HepG2 (cell line): Measurements from ENCODE around the gene TEX14. TPM values are rescaled to one million over a fixed set of nuclear protein-coding genes. Genes with fewer than 3 reads are reported as not detected.

Source experiments
- CHD2 ChIP-seq: IDR thresholded peaks from 2 replicates; pipeline ENCODE4 v1.6.1; 2011; ENCODE audit warnings: low read depth, low read length, improper control_type of control experiment
- ESRRA ChIP-seq: sonication (generic); formaldehyde crosslinking; IDR thresholded peaks from 2 replicates; pipeline ENCODE4 v1.5.1; 2020; ENCODE audit warnings: mild to moderate bottlenecking, low read depth, missing genetic modification reagents
- FOSL1 ChIP-seq: sonication (generic); formaldehyde crosslinking; IDR thresholded peaks from 2 replicates; pipeline ENCODE4 v1.9.0; 2021; ENCODE audit warnings: missing genetic modification reagents, borderline replicate concordance
- FOXO1 ChIP-seq: sonication (generic); formaldehyde crosslinking; IDR thresholded peaks from 2 replicates; pipeline ENCODE4 v1.4.0; 2020; ENCODE audit warnings: missing genetic modification reagents
- HIVEP1 ChIP-seq: sonication (generic); formaldehyde crosslinking; IDR thresholded peaks from 2 replicates; pipeline ENCODE4 v1.4.0; 2020; ENCODE audit warnings: mild to moderate bottlenecking, missing genetic modification reagents
- ISL2 ChIP-seq: sonication (generic); formaldehyde crosslinking; IDR thresholded peaks from 2 replicates; pipeline ENCODE4 v1.5.0; 2020; ENCODE audit warnings: missing genetic modification reagents
- NR2C2 ChIP-seq: sonication (generic); formaldehyde crosslinking; IDR thresholded peaks from 2 replicates; pipeline ENCODE4 v1.4.0; 2020; ENCODE audit warnings: missing genetic modification reagents, mild to moderate bottlenecking, moderate library complexity, borderline replicate concordance
- PAX8 ChIP-seq: sonication (generic); formaldehyde crosslinking; IDR thresholded peaks from 2 replicates; pipeline ENCODE4 v1.8.0; 2022; ENCODE audit warnings: mild to moderate bottlenecking, missing genetic modification reagents, borderline replicate concordance
- ZNF230 ChIP-seq: sonication (generic); formaldehyde crosslinking; IDR thresholded peaks from 2 replicates; pipeline ENCODE4 v1.4.0; 2020; ENCODE audit warnings: mild to moderate bottlenecking, missing genetic modification reagents
- ZNF263 ChIP-seq: sonication (generic); formaldehyde crosslinking; IDR thresholded peaks from 2 replicates; pipeline ENCODE4 v1.4.0; 2020; ENCODE audit warnings: missing genetic modification reagents
- ZNF292 ChIP-seq: sonication (generic); formaldehyde crosslinking; IDR thresholded peaks from 2 replicates; pipeline ENCODE4 v1.8.1; 2022; ENCODE audit warnings: mild to moderate bottlenecking, low read depth, missing genetic modification reagents, borderline replicate concordance
- ZNF33A ChIP-seq: sonication (generic); formaldehyde crosslinking; IDR thresholded peaks from 2 replicates; pipeline ENCODE4 v1.5.1; 2020; ENCODE audit warnings: missing genetic modification reagents, mild to moderate bottlenecking, moderate library complexity, borderline replicate concordance
- polyA plus RNA-seq, 8 experiments: library from polyadenylated mRNA; depleted of rRNA in 3 of 8; stranded (reverse) in 7 of 8; unstranded in 1 of 8; fragments of >200 nt; fragmentation: Illumina TruSeq in 4 of 8; extraction: Trizol in 4 of 8; gene quantifications; 2 replicates each; pipeline versions ENCODE4 v1.2.1 to v1.2.3, GENCODE V29; 2011 to 2016; ENCODE audit warnings: low read depth in 4 of 8, missing spikeins in 1 of 8, mixed read lengths in 1 of 8; ENCODE audit not compliant: insufficient read depth in 1 of 8
- total RNA-seq, 5 experiments: library from RNA; depleted of rRNA; stranded (reverse); fragments of >200 nt; fragmentation: Illumina TruSeq; extraction: Trizol; gene quantifications; 2 replicates each; pipeline ENCODE4 v1.2.3, GENCODE V29; 2016; ENCODE audit warnings: low read depth in 1 of 5
- TF ChIP-seq, protein P1 (sequence below): sonication (generic); formaldehyde crosslinking; IDR thresholded peaks from 2 replicates; pipeline ENCODE4 v1.5.0; 2020; ENCODE audit warnings: mild to moderate bottlenecking, missing genetic modification reagents, moderate library complexity
- TF ChIP-seq, protein P2 (sequence below): sonication (generic); formaldehyde crosslinking; conservative IDR thresholded peaks from 2 replicates; pipeline ENCODE4 v1.4.0; 2020; ENCODE audit warnings: missing genetic modification reagents
- TF ChIP-seq, protein P3 (sequence below): IDR thresholded peaks from 2 replicates; pipeline ENCODE4 v1.6.1; 2012; ENCODE audit warnings: inconsistent platforms
- TF ChIP-seq, protein P4 (sequence below): sonication (generic); formaldehyde crosslinking; IDR thresholded peaks from 2 replicates; pipeline ENCODE4 v1.9.0; 2021; ENCODE audit warnings: mild to moderate bottlenecking, missing genetic modification reagents
- TF ChIP-seq, protein P5 (sequence below): sonication (generic); formaldehyde crosslinking; IDR thresholded peaks from 2 replicates; pipeline ENCODE4 v1.8.1; 2023; ENCODE audit warnings: mild to moderate bottlenecking, missing genetic modification reagents, borderline replicate concordance

Gene TEX14
- total and polyA plus RNA-seq, 2 of the 13 experiments (the other 11 are each of a cell fraction or from before 2014, with no cell fraction given), result 0.04 to 0.07 TPM

DNA sequence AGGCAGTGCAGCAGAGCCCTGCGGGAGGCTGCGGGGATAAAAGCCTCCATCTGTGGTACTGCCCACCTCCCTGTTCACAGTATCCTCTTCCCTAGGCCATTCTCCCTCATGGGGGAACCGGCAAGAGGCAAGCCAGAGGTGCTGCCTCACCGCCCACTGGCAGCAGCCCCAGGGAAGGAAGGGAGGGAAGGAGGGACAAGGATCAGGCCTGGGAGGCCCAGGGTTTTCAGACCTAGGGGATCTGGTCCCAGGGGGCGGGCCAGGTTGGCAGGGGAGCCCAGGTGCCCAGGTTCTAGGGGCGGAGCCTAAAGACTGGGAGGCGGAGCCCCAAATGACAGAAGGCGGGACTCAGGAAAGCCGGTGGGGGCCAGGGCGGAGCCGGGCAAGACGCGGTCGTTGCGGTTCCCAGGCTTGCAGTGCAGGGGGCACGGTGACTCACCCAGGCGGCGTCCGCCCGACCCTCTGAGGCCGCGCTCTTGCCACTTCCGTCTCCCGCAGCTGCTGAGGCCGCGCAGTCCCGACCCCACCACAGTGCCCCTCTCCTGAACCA lies 174.4 kb downstream of the TEX14 start (continued):
- TF ChIP-seq CHD2, result no peak
- TF ChIP-seq ZNF33A (CRISPR knock-in tag), result 0 out of 2 replicates have a peak, but pooled peaks have one; percentile 70
- no peak for TF ChIP-seq NR2C2 (CRISPR knock-in tag)
- TF ChIP-seq FOXO1 (CRISPR knock-in tag), result no peak; the same call in 1 of the 2 replicates
- TF ChIP-seq, protein P1, sequence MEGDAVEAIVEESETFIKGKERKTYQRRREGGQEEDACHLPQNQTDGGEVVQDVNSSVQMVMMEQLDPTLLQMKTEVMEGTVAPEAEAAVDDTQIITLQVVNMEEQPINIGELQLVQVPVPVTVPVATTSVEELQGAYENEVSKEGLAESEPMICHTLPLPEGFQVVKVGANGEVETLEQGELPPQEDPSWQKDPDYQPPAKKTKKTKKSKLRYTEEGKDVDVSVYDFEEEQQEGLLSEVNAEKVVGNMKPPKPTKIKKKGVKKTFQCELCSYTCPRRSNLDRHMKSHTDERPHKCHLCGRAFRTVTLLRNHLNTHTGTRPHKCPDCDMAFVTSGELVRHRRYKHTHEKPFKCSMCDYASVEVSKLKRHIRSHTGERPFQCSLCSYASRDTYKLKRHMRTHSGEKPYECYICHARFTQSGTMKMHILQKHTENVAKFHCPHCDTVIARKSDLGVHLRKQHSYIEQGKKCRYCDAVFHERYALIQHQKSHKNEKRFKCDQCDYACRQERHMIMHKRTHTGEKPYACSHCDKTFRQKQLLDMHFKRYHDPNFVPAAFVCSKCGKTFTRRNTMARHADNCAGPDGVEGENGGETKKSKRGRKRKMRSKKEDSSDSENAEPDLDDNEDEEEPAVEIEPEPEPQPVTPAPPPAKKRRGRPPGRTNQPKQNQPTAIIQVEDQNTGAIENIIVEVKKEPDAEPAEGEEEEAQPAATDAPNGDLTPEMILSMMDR (CRISPR knock-in tag), result 0 out of 2 replicates have a peak, but pooled peaks have one; percentile 1
- peak; percentile 85 for TF ChIP-seq FOSL1 (CRISPR knock-in tag)
- TF ChIP-seq, protein P2, sequence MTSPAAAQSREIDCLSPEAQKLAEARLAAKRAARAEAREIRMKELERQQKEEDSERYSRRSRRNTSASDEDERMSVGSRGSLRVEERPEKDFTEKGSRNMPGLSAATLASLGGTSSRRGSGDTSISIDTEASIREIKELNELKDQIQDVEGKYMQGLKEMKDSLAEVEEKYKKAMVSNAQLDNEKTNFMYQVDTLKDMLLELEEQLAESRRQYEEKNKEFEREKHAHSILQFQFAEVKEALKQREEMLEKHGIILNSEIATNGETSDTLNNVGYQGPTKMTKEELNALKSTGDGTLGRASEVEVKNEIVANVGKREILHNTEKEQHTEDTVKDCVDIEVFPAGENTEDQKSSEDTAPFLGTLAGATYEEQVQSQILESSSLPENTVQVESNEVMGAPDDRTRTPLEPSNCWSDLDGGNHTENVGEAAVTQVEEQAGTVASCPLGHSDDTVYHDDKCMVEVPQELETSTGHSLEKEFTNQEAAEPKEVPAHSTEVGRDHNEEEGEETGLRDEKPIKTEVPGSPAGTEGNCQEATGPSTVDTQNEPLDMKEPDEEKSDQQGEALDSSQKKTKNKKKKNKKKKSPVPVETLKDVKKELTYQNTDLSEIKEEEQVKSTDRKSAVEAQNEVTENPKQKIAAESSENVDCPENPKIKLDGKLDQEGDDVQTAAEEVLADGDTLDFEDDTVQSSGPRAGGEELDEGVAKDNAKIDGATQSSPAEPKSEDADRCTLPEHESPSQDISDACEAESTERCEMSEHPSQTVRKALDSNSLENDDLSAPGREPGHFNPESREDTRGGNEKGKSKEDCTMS (CRISPR knock-in tag), result no peak
- TF ChIP-seq, protein P3, sequence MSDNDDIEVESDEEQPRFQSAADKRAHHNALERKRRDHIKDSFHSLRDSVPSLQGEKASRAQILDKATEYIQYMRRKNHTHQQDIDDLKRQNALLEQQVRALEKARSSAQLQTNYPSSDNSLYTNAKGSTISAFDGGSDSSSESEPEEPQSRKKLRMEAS, result peak; percentile 58; the same call in 1 of the 2 replicates
- 0 out of 2 replicates have a peak, but pooled peaks have one; percentile 18 for TF ChIP-seq ZNF263 (CRISPR knock-in tag)
- peak; percentile 12; the same call in 1 of the 2 replicates for TF ChIP-seq ESRRA
- TF ChIP-seq ZNF292 (CRISPR knock-in tag), result peak; percentile 22; the same call in 1 of the 2 replicates
- TF ChIP-seq, protein P4, sequence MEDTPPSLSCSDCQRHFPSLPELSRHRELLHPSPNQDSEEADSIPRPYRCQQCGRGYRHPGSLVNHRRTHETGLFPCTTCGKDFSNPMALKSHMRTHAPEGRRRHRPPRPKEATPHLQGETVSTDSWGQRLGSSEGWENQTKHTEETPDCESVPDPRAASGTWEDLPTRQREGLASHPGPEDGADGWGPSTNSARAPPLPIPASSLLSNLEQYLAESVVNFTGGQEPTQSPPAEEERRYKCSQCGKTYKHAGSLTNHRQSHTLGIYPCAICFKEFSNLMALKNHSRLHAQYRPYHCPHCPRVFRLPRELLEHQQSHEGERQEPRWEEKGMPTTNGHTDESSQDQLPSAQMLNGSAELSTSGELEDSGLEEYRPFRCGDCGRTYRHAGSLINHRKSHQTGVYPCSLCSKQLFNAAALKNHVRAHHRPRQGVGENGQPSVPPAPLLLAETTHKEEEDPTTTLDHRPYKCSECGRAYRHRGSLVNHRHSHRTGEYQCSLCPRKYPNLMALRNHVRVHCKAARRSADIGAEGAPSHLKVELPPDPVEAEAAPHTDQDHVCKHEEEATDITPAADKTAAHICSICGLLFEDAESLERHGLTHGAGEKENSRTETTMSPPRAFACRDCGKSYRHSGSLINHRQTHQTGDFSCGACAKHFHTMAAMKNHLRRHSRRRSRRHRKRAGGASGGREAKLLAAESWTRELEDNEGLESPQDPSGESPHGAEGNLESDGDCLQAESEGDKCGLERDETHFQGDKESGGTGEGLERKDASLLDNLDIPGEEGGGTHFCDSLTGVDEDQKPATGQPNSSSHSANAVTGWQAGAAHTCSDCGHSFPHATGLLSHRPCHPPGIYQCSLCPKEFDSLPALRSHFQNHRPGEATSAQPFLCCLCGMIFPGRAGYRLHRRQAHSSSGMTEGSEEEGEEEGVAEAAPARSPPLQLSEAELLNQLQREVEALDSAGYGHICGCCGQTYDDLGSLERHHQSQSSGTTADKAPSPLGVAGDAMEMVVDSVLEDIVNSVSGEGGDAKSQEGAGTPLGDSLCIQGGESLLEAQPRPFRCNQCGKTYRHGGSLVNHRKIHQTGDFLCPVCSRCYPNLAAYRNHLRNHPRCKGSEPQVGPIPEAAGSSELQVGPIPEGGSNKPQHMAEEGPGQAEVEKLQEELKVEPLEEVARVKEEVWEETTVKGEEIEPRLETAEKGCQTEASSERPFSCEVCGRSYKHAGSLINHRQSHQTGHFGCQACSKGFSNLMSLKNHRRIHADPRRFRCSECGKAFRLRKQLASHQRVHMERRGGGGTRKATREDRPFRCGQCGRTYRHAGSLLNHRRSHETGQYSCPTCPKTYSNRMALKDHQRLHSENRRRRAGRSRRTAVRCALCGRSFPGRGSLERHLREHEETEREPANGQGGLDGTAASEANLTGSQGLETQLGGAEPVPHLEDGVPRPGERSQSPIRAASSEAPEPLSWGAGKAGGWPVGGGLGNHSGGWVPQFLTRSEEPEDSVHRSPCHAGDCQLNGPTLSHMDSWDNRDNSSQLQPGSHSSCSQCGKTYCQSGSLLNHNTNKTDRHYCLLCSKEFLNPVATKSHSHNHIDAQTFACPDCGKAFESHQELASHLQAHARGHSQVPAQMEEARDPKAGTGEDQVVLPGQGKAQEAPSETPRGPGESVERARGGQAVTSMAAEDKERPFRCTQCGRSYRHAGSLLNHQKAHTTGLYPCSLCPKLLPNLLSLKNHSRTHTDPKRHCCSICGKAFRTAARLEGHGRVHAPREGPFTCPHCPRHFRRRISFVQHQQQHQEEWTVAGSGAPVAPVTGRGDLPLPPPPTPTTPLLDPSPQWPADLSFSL (CRISPR knock-in tag), result no peak
- TF ChIP-seq PAX8 (CRISPR knock-in tag), result no peak
- TF ChIP-seq HIVEP1 (CRISPR knock-in tag), result peak; percentile 41; the same call in 1 of the 2 replicates
- TF ChIP-seq, protein P5, sequence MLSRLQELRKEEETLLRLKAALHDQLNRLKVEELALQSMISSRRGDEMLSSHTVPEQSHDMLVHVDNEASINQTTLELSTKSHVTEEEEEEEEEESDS (CRISPR knock-in tag), result no peak
- TF ChIP-seq ISL2, result 0 out of 2 replicates have a peak, but pooled peaks have one; percentile 24
- no peak for TF ChIP-seq ZNF230 (CRISPR knock-in tag)
